HepG2 (cell line): Measurements from ENCODE around the gene RFX2. TPM values are rescaled to one million over a fixed set of nuclear protein-coding genes. Genes with fewer than 3 reads are reported as not detected.

Experiments
- ATAC-seq: fragments of 200-7000 bp; cut with Tn5 transposase; 3 replicates; pipeline ENCODE4 v1.9.1; 2020; ENCODE audit warnings: mild to moderate bottlenecking, moderate library complexity
- BruUV-seq: library from RNA; stranded (reverse); fragments of 400-500 nt; replicated peaks from 2 replicates; lab custom pipeline; 2021; lab: Mats Ljungman, UMichigan
- CTCF ChIA-PET: fragments of 300-600 bp; formaldehyde crosslinking; extraction: SDS; loops from one replicate; lab custom pipeline; 2021; ENCODE audit warnings: low total read pairs, inconsistent platforms, low intra/inter-chr PET ratio; lab: Yijun Ruan, JAX
- POLR2A ChIA-PET: fragments of 350-600 bp; sonication (Branson Sonifier 250); formaldehyde crosslinking; loops from one replicate; lab custom pipeline; 2020; ENCODE audit warnings: antibody characterized with exemption, inconsistent platforms; lab: Yijun Ruan, JAX
- DNase-seq: peaks from one replicate; pipeline ENCODE4 v3.0.0-alpha.2; 2015; ENCODE audit warnings: low spot score
- FAIRE-seq: peaks from 3 replicates; lab custom pipeline; 2011; peaks lifted over from hg19 to GRCh38; lab: Jason Lieb, UNC
- H2AFZ ChIP-seq: one replicate; pipeline ENCODE4 v1.6.1; 2011; ENCODE audit warnings: low read length, inconsistent platforms
- H3K27ac ChIP-seq: fragments of 300-600 bp; 3 replicates; pipeline ENCODE4 v1.8.0; 2011; ENCODE audit warnings: mixed run types, mild to moderate bottlenecking, mixed read lengths, low read length, inconsistent platforms; ENCODE audit not compliant: insufficient read depth; ENCODE audit errors: extremely low read length
- H3K27me3 ChIP-seq, 2 experiments: fragments of 200-600 bp in 1 of 2; 2 replicates in 1 of 2; 3 replicates in 1 of 2; pipeline versions ENCODE4 v1.6.0 to v1.8.0; 2011; ENCODE audit warnings: low read length in 2 of 2, mild to moderate bottlenecking in 2 of 2, moderate library complexity in 2 of 2, inconsistent platforms in 1 of 2; ENCODE audit not compliant: insufficient read depth in 2 of 2, control insufficient read depth in 1 of 2
- H3K36me3 ChIP-seq, 2 experiments: fragments of 200-600 bp in 1 of 2; replicated peaks in 1 of 2; 2 replicates in 1 of 2; 3 replicates in 1 of 2; pipeline versions ENCODE4 v1.5.1 to v1.8.0; 2011; ENCODE audit warnings: low read length in 2 of 2, inconsistent platforms in 1 of 2; ENCODE audit not compliant: insufficient read depth in 2 of 2, control insufficient read depth in 1 of 2
- H3K4me1 ChIP-seq: 2 replicates; pipeline ENCODE4 v1.5.1; 2012; ENCODE audit warnings: low read length, inconsistent platforms; ENCODE audit not compliant: insufficient read depth
- H3K4me2 ChIP-seq: 2 replicates; pipeline ENCODE4 v1.6.0; 2011; ENCODE audit warnings: low read depth, low read length, inconsistent platforms
- H3K4me3 ChIP-seq, 3 experiments: fragments of 200-600 bp in 1 of 3; sonication (generic), shearing (Covaris generic) in 1 of 3; replicated peaks in 1 of 3; 2 replicates each; pipeline ENCODE4 v1.5.1; 2011 to 2016; ENCODE audit warnings: low read length in 3 of 3, inconsistent platforms in 2 of 3, low read depth in 2 of 3, mild to moderate bottlenecking in 2 of 3, control low read depth in 1 of 3, mixed read lengths in 1 of 3; ENCODE audit not compliant: insufficient read depth in 1 of 3
- H3K79me2 ChIP-seq: one replicate; pipeline ENCODE4 v1.6.1; 2011; ENCODE audit warnings: low read length, inconsistent platforms; ENCODE audit not compliant: insufficient read depth
- H3K9ac ChIP-seq: 2 replicates; pipeline ENCODE4 v1.6.0; 2011; ENCODE audit warnings: mild to moderate bottlenecking, low read depth, low read length, inconsistent platforms; ENCODE audit not compliant: insufficient read depth
- H3K9me3 ChIP-seq: 2 replicates; pipeline ENCODE4 v1.5.1; 2012; ENCODE audit warnings: mild to moderate bottlenecking, low read length
- H4K20me1 ChIP-seq: 2 replicates; pipeline ENCODE4 v1.6.0; 2011; ENCODE audit warnings: inconsistent platforms, mild to moderate bottlenecking, low read length, moderate library complexity; ENCODE audit not compliant: insufficient read depth
- ATM ChIP-seq: fragments of 450-650 bp; IDR thresholded peaks from 2 replicates; pipeline ENCODE4 v1.7.1; 2017; ENCODE audit warnings: mild to moderate bottlenecking, borderline replicate concordance
- EED ChIP-seq: sonication (generic); formaldehyde crosslinking; IDR thresholded peaks from 2 replicates; pipeline ENCODE4 v1.5.0; 2020; ENCODE audit warnings: mild to moderate bottlenecking, missing genetic modification reagents
- ELF1 ChIP-seq: sonication (generic); formaldehyde crosslinking; IDR thresholded peaks from 2 replicates; pipeline ENCODE4 v1.4.0; 2020; ENCODE audit warnings: missing genetic modification reagents
- FLYWCH1 ChIP-seq: sonication (generic); formaldehyde crosslinking; IDR thresholded peaks from 2 replicates; pipeline ENCODE4 v1.8.1; 2023; ENCODE audit warnings: mild to moderate bottlenecking, missing genetic modification reagents
- HNF4G ChIP-seq, 2 experiments: sonication (generic) in 1 of 2; formaldehyde crosslinking in 1 of 2; IDR thresholded peaks; 2 replicates each; pipeline versions ENCODE4 v1.4.0 to v1.6.1; 2011 to 2020; ENCODE audit warnings: borderline replicate concordance in 2 of 2, low read depth in 2 of 2, mild to moderate bottlenecking in 2 of 2, low read length in 1 of 2, missing genetic modification reagents in 1 of 2, moderate library complexity in 1 of 2
- MEIS1 ChIP-seq: sonication (generic); formaldehyde crosslinking; IDR thresholded peaks from 2 replicates; pipeline ENCODE4 v1.9.0; 2021; ENCODE audit warnings: mild to moderate bottlenecking, missing genetic modification reagents, moderate library complexity, borderline replicate concordance
- PAXIP1 ChIP-seq: sonication (generic); formaldehyde crosslinking; conservative IDR thresholded peaks from 2 replicates; pipeline ENCODE4 v1.4.0; 2020; ENCODE audit warnings: mild to moderate bottlenecking, missing genetic modification reagents, moderate library complexity
- SATB2 ChIP-seq: sonication (generic); formaldehyde crosslinking; IDR thresholded peaks from 2 replicates; pipeline ENCODE4 v1.5.0; 2020; ENCODE audit warnings: missing genetic modification reagents
- SNRNP70 ChIP-seq: fragments of 200-400 bp; formaldehyde crosslinking; IDR thresholded peaks from 2 replicates; pipeline ENCODE4 v1.6.1; 2017; ENCODE audit warnings: mild to moderate bottlenecking, low read depth, low read length, moderate library complexity
- TSC22D2 ChIP-seq: sonication (generic); formaldehyde crosslinking; IDR thresholded peaks from 2 replicates; pipeline ENCODE4 v1.5.1; 2020; ENCODE audit warnings: missing genetic modification reagents, mild to moderate bottlenecking, borderline replicate concordance
- ZNF180 ChIP-seq: sonication (generic); formaldehyde crosslinking; IDR thresholded peaks from 2 replicates; pipeline ENCODE4 v1.4.0; 2020; ENCODE audit warnings: low read depth, missing genetic modification reagents, borderline replicate concordance
- ZNF430 ChIP-seq: sonication (generic); formaldehyde crosslinking; IDR thresholded peaks from 2 replicates; pipeline ENCODE4 v1.9.0; 2021; ENCODE audit warnings: mild to moderate bottlenecking, missing genetic modification reagents
- ZNF550 ChIP-seq: sonication (generic); formaldehyde crosslinking; IDR thresholded peaks from 2 replicates; pipeline ENCODE4 v1.4.0; 2020; ENCODE audit warnings: mild to moderate bottlenecking, missing genetic modification reagents, borderline replicate concordance
- ZNF615 ChIP-seq: sonication (generic); formaldehyde crosslinking; IDR thresholded peaks from 2 replicates; pipeline ENCODE4 v1.5.0; 2020; ENCODE audit warnings: mild to moderate bottlenecking, missing genetic modification reagents, borderline replicate concordance
- ZNF672 ChIP-seq: sonication (generic); formaldehyde crosslinking; IDR thresholded peaks from 2 replicates; pipeline ENCODE4 v1.8.1; 2022; ENCODE audit warnings: missing genetic modification reagents
- ZNF792 ChIP-seq: IDR thresholded peaks from 2 replicates; pipeline ENCODE4 v1.6.1; 2016
- WGBS: methylation state at CpG from one replicate; pipeline ENCODE4 v1.1.6; 2017; ENCODE audit warnings: low lambda C conversion rate; 5-methylcytosine and 5-hydroxymethylcytosine counted together
- in situ Hi-C: cut with HindIII; loops from 2 replicates; pipeline ENCODE4 v1.10.0; 2017; ENCODE audit warnings: low pct_unique_long_range_greater_than_20kb; ENCODE audit not compliant: extremely low pct_ligation_motif_present
- intact Hi-C: fragments of 100-400 bp; cut with micrococcal nuclease; formaldehyde crosslinking; loops from one replicate; pipeline ENCODE4 v1.10.0; 2022; ENCODE audit not compliant: unreplicated experiment
- polyA plus RNA-seq, 8 experiments: library from polyadenylated mRNA; depleted of rRNA in 3 of 8; stranded (reverse) in 7 of 8; unstranded in 1 of 8; fragments of >200 nt; fragmentation: Illumina TruSeq in 4 of 8; extraction: Trizol in 4 of 8; gene quantifications; 2 replicates each; pipeline versions ENCODE4 v1.2.1 to v1.2.3, GENCODE V29; 2011 to 2016; ENCODE audit warnings: low read depth in 4 of 8, missing spikeins in 1 of 8, mixed read lengths in 1 of 8; ENCODE audit not compliant: insufficient read depth in 1 of 8
- total RNA-seq, 5 experiments: library from RNA; depleted of rRNA; stranded (reverse); fragments of >200 nt; fragmentation: Illumina TruSeq; extraction: Trizol; gene quantifications; 2 replicates each; pipeline ENCODE4 v1.2.3, GENCODE V29; 2016; ENCODE audit warnings: low read depth in 1 of 5
- TF ChIP-seq, protein P1 (sequence below): sonication (generic); formaldehyde crosslinking; IDR thresholded peaks from 2 replicates; pipeline ENCODE4 v1.5.0; 2020; ENCODE audit warnings: missing genetic modification reagents

Gene RFX2
- total and polyA plus RNA-seq, 2 of the 13 experiments (the other 11 are each of a cell fraction or from before 2014, with no cell fraction given), result 2.8 to 3.3 TPM

- no TSS peak for BruUV-seq
- intact Hi-C loops, result no loop called here
- DNase-seq, result no peak
- Histone ChIP-seq H3K4me3 (no peak overlapping the region), H3K27ac (no peak overlapping the region), H3K4me1 (no peaks in the 10 kb centered on the region), H3K4me2 (no peak overlapping the region), H3K9ac (no peak overlapping the region), H3K27me3 (no peaks in the 10 kb centered on the region), H3K79me2 (no peaks in the 10 kb centered on the region), H3K9me3 (no peaks in the 10 kb centered on the region), H2AFZ (no peak overlapping the region), H4K20me1 (no peaks in the 10 kb centered on the region), H3K36me3 (no peaks in the 10 kb centered on the region)
- in situ Hi-C loops, result loop anchor here (25.0 kb wide), 1 partner anchor 270 kb away; no protein-coding TSS in a partner anchor
- TF ChIP-seq EED (CRISPR knock-in tag), result no peak
- no peak for TF ChIP-seq ZNF180
- TF ChIP-seq TSC22D2 (CRISPR knock-in tag), result no peak
- no peak for TF ChIP-seq SATB2 (CRISPR knock-in tag)
- no peak for TF ChIP-seq MEIS1 (CRISPR knock-in tag)
- TF ChIP-seq ZNF550 (CRISPR knock-in tag), result no peak
- no peak for TF ChIP-seq ZNF792 (CRISPR knock-in tag)
- no peak for TF ChIP-seq FLYWCH1
- TF ChIP-seq, protein P1, sequence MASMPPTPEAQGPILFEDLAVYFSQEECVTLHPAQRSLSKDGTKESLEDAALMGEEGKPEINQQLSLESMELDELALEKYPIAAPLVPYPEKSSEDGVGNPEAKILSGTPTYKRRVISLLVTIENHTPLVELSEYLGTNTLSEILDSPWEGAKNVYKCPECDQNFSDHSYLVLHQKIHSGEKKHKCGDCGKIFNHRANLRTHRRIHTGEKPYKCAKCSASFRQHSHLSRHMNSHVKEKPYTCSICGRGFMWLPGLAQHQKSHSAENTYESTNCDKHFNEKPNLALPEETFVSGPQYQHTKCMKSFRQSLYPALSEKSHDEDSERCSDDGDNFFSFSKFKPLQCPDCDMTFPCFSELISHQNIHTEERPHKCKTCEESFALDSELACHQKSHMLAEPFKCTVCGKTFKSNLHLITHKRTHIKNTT, result no peak
- TF ChIP-seq HNF4G (IDR thresholded peaks at IDR 0.05; ENCODE audit: borderline replicate concordance, low read depth, low read length), result no peak
- no peak for TF ChIP-seq HNF4G (CRISPR knock-in tag; IDR thresholded peaks at IDR 0.05; ENCODE audit: borderline replicate concordance, low read depth)
- TF ChIP-seq ZNF430, result no peak
- TF ChIP-seq ZNF615 (CRISPR knock-in tag), result no peak
- TF ChIP-seq PAXIP1 (CRISPR knock-in tag), result no peak
- TF ChIP-seq SNRNP70, result no peak
- TF ChIP-seq ATM, result no peak
- TF ChIP-seq ZNF672 (CRISPR knock-in tag), result no peak
- TF ChIP-seq ELF1, result no peak
- ATAC-seq, result no peak
- ChIA-PET CTCF (no interaction called here), POLR2A (no interaction called here)
- WGBS, result 89% methylated on average over 27 of the region's 27 CpGs
- FAIRE-seq, result no peak
Measured at GRCh38 chr19:6041991-6042481, 68.3 kb downstream of the RFX2 start.
